Neuron (in vitro differentiated cells): ENCODE data around the gene CYYR1.

ENCODE experiments used
- H2AFZ ChIP-seq: one replicate; pipeline ENCODE4 v1.6.1; 2013; ENCODE audit warnings: low read depth, mild to moderate bottlenecking, inconsistent platforms, low read length, moderate library complexity
- H3K27me3 ChIP-seq: one replicate; pipeline ENCODE4 v1.6.1; 2013; ENCODE audit warnings: low read length; ENCODE audit not compliant: insufficient read depth
- H3K36me3 ChIP-seq: one replicate; pipeline ENCODE4 v1.6.1; 2013; ENCODE audit warnings: low read length; ENCODE audit not compliant: insufficient read depth
- H3K4me1 ChIP-seq: one replicate; pipeline ENCODE4 v1.6.1; 2013; ENCODE audit warnings: low read length; ENCODE audit not compliant: insufficient read depth
- H3K4me3 ChIP-seq: 2 replicates; pipeline ENCODE4 v1.5.1; 2013; ENCODE audit warnings: mild to moderate bottlenecking, low read length, moderate library complexity
- H3K9me3 ChIP-seq: one replicate; pipeline ENCODE4 v1.6.1; 2013; ENCODE audit warnings: low read length

The CYYR1 gene

DNA sequence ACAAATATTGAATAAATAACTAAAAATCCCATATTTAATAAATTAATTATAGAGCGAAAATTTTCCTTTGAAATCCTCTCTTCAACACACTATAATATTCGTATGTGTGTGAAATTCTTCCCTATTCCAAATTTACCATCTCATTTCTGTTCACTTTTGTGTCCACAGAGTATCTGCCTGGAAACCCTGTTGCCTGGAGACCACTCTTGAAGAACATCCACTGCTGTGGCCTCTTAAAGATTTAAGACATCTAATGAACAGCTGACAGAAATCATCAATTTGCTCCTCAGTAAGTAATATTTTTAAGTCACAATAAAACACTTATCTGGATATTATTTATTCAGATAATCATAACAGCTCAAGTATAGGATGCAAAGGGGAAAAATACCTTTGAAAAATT lies 69.7 kb downstream of the CYYR1 start:
- Histone ChIP-seq H3K4me1 (peaks cover 11% of the 10 kb centered on the region), H3K36me3 (no peaks in the 10 kb centered on the region), H2AFZ (no peak overlapping the region), H3K27me3 (no peaks in the 10 kb centered on the region), H3K4me3 (no peak overlapping the region), H3K9me3 (peaks cover 4% of the 10 kb centered on the region)

DNA sequence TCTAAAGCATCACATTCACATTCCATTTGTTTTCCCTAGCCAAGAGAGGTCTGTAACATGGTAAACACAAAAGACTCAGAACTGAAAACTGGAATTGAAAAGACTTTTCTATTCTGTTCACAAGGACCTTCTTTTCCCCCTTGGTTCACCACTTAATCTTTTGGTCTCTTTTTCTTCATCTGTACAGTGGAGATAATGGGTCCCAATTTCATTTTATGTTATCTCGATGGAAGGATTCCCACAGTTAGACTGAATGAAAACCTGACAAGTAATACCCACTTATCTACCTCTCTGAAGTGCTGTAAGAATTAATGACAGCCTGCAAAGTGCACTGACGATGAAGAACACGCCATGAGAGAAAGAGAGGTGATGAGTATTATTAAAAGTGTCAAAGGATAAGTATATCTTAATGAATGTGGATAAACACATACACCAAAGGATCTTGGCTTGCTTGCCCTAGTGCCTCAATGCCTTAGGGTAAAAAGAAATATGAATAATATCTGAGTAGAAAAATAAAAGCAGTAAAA lies 71.5 kb downstream of the CYYR1 start:
- H3K27me3 ChIP-seq, result no peaks in the 10 kb centered on the region
- no peak overlapping the region for H2AFZ ChIP-seq
- no peaks in the 10 kb centered on the region for H3K36me3 ChIP-seq
- H3K4me1 ChIP-seq, result peaks cover 11% of the 10 kb centered on the region
- no peak overlapping the region for H3K4me3 ChIP-seq
- H3K9me3 ChIP-seq, result peaks cover 4% of the 10 kb centered on the region

DNA sequence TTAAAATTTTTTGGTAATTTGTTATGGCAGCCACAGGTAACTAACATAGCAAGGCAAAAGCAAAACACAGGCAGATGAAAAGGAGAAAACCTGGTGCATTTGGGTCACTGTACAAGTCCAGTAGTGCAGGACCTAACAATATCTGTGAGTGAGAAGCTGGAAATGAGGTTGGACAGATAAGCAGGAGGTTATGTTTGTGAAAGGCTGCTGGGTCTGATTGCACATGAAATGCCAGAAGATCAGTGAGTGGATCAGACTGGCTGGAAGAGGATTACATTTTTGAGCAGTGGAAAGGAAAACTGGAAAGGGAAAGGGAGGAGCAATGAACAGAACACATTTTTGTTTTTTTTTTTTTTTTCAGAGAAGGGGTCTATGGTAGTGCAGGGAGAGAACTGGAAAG lies 73.6 kb downstream of the CYYR1 start:
- H3K4me1 ChIP-seq, result peaks cover 11% of the 10 kb centered on the region
- H3K4me3 ChIP-seq, result no peak overlapping the region
- peaks cover 4% of the 10 kb centered on the region for H3K9me3 ChIP-seq
- H2AFZ ChIP-seq, result no peak overlapping the region
- no peaks in the 10 kb centered on the region for H3K36me3 ChIP-seq
- H3K27me3 ChIP-seq, result no peaks in the 10 kb centered on the region

DNA sequence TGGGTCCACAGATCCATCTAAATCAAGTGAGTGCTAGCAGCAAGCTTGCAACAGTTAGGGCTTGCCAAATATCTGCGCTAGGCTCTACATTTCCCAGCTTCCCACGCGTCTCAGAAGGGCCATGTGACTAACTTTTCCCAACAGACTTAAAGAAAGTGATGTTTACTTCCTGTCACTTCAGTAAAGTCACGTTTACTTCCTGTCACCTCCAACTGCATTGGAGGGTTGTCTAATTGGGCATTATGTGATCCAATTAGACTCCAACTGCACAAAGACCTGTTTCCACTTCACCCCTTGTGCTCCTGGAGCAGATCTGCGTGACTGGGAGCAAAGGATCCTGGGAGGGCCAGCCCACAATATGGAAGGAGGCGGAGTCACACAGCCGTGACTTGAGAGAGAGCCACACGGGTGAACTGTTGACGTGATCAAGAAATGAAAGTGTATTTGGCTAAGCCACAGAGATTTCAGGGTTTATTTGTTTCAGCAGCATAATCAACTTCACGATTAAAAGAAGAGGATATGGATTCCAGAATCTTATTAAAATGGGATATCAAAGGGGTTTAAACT lies 77.7 kb downstream of the CYYR1 start:
- peaks cover 14% of the 10 kb centered on the region for H3K4me1 ChIP-seq
- H2AFZ ChIP-seq, result no peak overlapping the region
- H3K4me3 ChIP-seq, result no peak overlapping the region
- no peaks in the 10 kb centered on the region for H3K27me3 ChIP-seq
- no peaks in the 10 kb centered on the region for H3K36me3 ChIP-seq
- H3K9me3 ChIP-seq, result peaks cover 3% of the 10 kb centered on the region

DNA sequence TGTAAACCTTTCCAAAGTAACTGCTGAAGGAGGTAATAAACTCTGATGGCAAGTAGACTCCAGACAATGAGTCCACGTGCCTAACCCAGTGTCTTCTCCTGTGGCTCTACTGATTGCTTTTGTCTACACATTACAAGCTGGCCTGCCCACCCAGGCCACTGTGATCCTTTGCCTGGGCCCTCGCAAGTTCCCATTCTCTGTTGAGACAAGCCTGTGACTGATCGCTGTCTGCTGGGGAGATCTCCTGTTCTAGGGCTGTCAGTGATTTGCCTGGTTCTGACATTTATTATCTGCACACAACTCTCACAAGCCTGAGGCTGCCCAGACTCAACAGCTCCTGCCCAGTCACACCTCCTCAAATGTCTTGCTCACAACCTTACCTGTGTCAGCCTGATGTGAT lies 81.4 kb downstream of the CYYR1 start:
- peaks cover 15% of the 10 kb centered on the region for H3K4me1 ChIP-seq
- no peaks in the 10 kb centered on the region for H3K36me3 ChIP-seq
- no peaks in the 10 kb centered on the region for H3K27me3 ChIP-seq
- no peak overlapping the region for H3K4me3 ChIP-seq
- peaks cover 3% of the 10 kb centered on the region for H3K9me3 ChIP-seq
- no peak overlapping the region for H2AFZ ChIP-seq

DNA sequence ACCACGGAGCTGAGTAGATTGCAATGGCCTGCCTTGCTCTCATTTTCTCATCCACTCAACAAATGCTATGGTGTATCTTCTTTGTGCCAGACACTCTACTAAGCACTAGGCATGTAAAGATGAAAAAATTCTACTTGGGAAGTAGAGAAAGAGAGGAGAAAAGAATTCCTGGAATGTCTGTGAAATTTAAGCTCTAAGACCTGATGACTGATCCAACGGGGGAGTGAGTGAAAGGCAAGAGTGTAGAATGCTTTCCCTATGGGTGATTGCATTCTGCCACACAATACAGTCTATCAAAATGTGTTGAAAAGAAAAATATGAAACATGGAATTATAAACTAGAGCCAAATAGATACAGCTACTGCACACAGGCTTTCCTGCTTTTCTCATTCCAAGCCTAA lies 82.3 kb downstream of the CYYR1 start:
- no peaks in the 10 kb centered on the region for H3K36me3 ChIP-seq
- no peak overlapping the region for H3K4me3 ChIP-seq

DNA sequence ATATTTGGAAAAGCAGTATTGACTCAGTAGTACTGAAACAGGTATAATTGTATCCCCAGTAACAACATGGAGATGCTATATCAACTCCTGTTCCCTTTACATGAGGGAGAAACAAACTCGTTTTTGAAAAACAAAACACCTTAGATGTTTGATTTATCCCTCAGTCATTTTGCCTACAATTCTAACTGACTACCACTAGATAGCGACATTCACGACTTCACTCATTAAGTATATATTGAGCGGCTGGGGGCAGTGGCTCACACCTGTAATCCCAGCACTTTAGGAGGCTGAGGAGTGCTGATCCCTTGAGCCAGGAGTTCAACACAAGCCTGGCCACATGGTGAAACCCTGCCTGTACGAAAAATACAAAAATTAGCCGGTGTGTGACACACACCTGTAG lies 83.3 kb downstream of the CYYR1 start:
- Histone ChIP-seq H3K27me3 (no peaks in the 10 kb centered on the region), H3K4me3 (no peak overlapping the region), H3K36me3 (no peaks in the 10 kb centered on the region), H3K4me1 (peaks cover 15% of the 10 kb centered on the region), H2AFZ (no peak overlapping the region), H3K9me3 (peaks cover 3% of the 10 kb centered on the region)

More for the DNA sequence above, 82.3 kb downstream of the CYYR1 start:
- Histone ChIP-seq H3K27me3 (no peaks in the 10 kb centered on the region), H3K9me3 (peaks cover 3% of the 10 kb centered on the region), H3K4me1 (peaks cover 15% of the 10 kb centered on the region), H2AFZ (no peak overlapping the region)

DNA sequence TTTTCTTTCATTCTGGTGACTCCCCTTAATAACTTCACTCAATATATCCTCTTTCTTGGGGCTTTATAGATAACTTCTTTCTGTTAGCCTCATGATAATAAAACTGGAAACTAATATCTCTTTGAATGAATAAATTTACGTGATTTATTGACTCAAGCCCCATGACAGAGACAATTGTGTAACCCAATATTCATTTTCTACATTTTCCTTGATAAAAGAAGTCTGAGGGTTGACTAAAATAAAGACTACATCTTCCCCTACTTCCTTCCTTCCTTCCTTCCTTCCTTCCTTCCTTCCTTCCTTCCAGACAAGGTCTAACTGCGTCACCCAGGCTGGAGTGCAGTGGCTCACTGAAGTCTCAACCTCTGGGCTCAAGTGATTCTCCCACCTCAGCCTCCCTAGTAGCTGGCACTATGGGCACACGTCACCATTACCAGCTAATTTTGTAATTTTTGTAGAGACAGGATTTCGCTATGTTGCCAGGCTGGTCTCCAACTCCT lies 85.1 kb downstream of the CYYR1 start:
- Histone ChIP-seq H2AFZ (no peak overlapping the region), H3K4me1 (peaks cover 15% of the 10 kb centered on the region), H3K4me3 (no peak overlapping the region), H3K9me3 (peaks cover 3% of the 10 kb centered on the region), H3K36me3 (no peaks in the 10 kb centered on the region), H3K27me3 (no peaks in the 10 kb centered on the region)

DNA sequence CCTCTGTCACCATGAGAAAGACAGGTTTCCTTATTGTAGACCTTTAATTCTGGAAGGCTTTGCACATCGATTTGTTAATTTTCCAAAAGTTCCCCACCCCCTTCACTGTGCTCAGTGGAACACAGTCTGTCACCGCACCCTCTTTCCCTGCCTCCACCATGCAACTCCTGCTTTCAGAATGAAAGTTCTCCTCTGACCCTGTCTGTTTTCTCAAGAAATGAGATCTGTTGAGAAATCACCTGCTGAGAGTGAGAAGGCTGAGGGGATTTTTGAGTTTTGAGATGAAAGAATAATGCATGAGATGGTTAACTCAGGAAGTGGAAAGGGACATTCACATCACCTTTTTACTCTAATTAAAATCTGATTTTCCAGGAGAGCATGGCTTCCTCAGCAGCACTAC lies 99.6 kb downstream of the CYYR1 start:
- Histone ChIP-seq H3K9me3 (no peaks in the 10 kb centered on the region), H3K36me3 (peaks cover 15% of the 10 kb centered on the region), H3K4me1 (no peaks in the 10 kb centered on the region), H3K27me3 (no peaks in the 10 kb centered on the region), H2AFZ (no peak overlapping the region), H3K4me3 (no peak overlapping the region)

DNA sequence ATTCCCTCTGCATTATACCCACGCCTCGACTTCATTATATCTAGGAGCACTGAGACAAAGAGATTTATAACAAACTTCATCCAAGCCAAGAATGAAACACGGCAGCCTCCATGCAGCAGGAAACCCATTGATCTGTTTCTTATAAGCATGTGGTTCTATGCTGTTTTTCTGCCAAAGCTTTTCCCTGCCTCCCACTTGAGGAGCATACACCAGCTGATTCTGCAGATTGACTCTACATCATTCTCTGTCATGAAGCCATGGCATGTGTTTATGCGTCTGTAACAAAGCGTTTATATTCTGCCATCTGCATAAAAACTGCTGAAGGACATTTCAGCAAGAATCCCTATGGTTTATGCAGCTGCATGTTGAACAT lies 102.0 kb downstream of the CYYR1 start:
- H3K36me3 ChIP-seq, result peaks cover 13% of the 10 kb centered on the region
- no peaks in the 10 kb centered on the region for H3K4me1 ChIP-seq
- H3K4me3 ChIP-seq, result no peak overlapping the region
- H3K9me3 ChIP-seq, result no peaks in the 10 kb centered on the region
- H3K27me3 ChIP-seq, result no peaks in the 10 kb centered on the region
- H2AFZ ChIP-seq, result no peak overlapping the region

DNA sequence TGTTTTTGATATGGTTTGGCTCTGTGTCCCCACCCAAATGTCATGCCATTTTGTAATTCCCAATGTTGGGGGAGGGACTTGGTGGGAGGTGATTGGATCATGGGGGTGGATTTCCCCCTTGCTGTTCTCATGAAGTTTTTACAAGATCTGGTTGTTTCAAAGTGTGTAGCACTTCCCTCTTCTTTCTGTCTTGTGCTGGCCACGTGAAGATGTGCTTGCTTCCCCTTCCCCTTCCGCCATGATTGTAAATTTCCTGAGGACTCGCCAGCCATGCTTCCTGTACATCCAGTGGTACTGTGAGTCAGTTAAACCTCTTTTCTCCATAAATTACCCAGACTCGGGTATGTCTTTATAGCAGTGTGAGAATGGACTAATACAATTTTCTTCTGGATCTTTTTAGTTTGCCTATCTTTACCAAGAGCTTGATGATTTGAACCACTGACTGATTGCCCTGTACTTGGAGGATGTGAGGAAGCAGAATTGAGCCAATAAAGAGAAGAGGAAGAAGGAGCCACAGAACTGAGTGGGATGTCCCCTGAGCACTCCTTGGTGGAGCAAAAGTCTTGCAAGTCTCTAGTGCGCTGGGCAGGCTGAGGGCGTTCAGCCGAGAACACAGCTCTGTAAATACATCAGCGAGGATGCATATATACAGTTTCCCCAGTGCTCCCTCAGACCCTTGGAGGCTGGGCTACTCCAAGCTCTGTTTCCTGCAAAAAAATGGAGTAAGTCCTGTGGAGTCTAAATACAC lies 102.6 kb downstream of the CYYR1 start:
- Histone ChIP-seq H2AFZ (no peak overlapping the region), H3K9me3 (no peaks in the 10 kb centered on the region), H3K27me3 (no peaks in the 10 kb centered on the region), H3K36me3 (peaks cover 11% of the 10 kb centered on the region), H3K4me3 (no peak overlapping the region), H3K4me1 (no peaks in the 10 kb centered on the region)

DNA sequence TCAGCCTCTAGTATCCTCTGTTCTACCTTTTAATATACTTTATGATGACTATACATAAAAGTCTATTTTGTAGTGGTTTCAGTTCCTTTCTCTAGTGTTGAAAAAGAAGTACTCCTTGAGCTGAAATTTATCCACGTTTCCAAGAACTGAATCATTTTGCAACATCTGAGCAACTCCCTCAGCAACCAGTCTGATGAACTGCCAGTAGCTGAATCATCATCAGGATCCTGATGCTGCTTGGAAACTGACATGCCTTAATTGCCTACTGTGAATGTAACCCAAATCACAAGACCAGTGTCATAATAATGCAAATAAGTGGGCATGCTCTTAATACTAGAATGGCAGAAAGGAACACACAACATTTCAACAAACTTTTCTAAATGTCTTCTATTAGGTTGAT lies 103.3 kb downstream of the CYYR1 start:
- Histone ChIP-seq H3K4me1 (no peaks in the 10 kb centered on the region), H2AFZ (no peak overlapping the region), H3K9me3 (no peaks in the 10 kb centered on the region), H3K4me3 (no peak overlapping the region), H3K36me3 (peaks cover 11% of the 10 kb centered on the region), H3K27me3 (no peaks in the 10 kb centered on the region)

DNA sequence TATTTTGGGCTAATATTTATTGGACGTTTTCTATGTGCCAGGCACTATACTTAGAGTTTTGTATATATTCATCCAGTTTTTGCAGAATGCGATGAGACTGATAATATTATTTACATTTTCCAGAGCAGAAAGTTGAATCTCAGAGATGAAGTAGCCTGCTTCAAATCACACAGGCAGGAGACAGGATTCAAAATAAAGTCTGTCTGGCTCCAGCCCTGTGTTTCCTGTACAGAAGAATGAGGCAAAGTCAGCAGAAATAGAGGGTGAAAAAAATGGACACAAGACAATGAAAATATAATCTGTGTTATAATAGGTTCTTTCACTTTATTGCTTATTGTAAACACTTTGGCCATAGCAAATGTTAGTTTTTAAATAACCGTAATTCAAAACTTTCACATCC lies 107.2 kb downstream of the CYYR1 start:
- H3K4me3 ChIP-seq, result no peak overlapping the region
- H2AFZ ChIP-seq, result no peak overlapping the region
- no peaks in the 10 kb centered on the region for H3K27me3 ChIP-seq
- H3K4me1 ChIP-seq, result no peaks in the 10 kb centered on the region
- H3K36me3 ChIP-seq, result peaks cover 10% of the 10 kb centered on the region
- no peaks in the 10 kb centered on the region for H3K9me3 ChIP-seq
